KOPT-K1 (cell line): ENCODE measurements around the gene ACVRL1.

Source experiments
- H3K27ac ChIP-seq: fragments of 200-600 bp; sonication (generic); 2 replicates; pipeline ENCODE4 v1.5.1; 2016; ENCODE audit warnings: antibody characterized with exemption, mild to moderate bottlenecking, low read depth, low read length; ENCODE audit not compliant: poor library complexity, severe bottlenecking
- H3K36me3 ChIP-seq: fragments of 200-600 bp; sonication (generic); 2 replicates; pipeline ENCODE4 v1.5.1; 2017; ENCODE audit warnings: antibody characterized with exemption, mild to moderate bottlenecking, low read length, moderate library complexity; ENCODE audit not compliant: insufficient read depth
- H3K9me3 ChIP-seq: fragments of 200-600 bp; sonication (generic); 2 replicates; pipeline ENCODE4 v1.5.1; 2017; ENCODE audit warnings: antibody characterized with exemption, low read length, mild to moderate bottlenecking; ENCODE audit not compliant: insufficient read depth, poor library complexity, severe bottlenecking

Gene ACVRL1

GRCh38 chr12:51901121-51901817 lies 6.0 kb upstream of the ACVRL1 start:
- no peaks in the 10 kb centered on the region for H3K9me3 ChIP-seq
- H3K27ac ChIP-seq, result no peak overlapping the region
- no peaks in the 10 kb centered on the region for H3K36me3 ChIP-seq

- Histone ChIP-seq H3K36me3 (no peaks in the 10 kb centered on the region), H3K9me3 (no peaks in the 10 kb centered on the region)
Measured at GRCh38 chr12:51901881-51902280, 5.4 kb upstream of the ACVRL1 start.

GRCh38 chr12:51904951-51905470 lies 2.3 kb upstream of the ACVRL1 start:
- Histone ChIP-seq H3K27ac (no peak overlapping the region), H3K36me3 (no peaks in the 10 kb centered on the region), H3K9me3 (no peaks in the 10 kb centered on the region)

More at GRCh38 chr12:51901881-51902280, 5.4 kb upstream of the ACVRL1 start:
- no peak overlapping the region for H3K27ac ChIP-seq

- Histone ChIP-seq H3K36me3 (no peaks in the 10 kb centered on the region), H3K27ac (no peak overlapping the region), H3K9me3 (no peaks in the 10 kb centered on the region)
Measured at GRCh38 chr12:51905471-51906429, 1.6 kb upstream of the ACVRL1 start.

GRCh38 chr12:51906430-51907082 lies 748 bp upstream of the ACVRL1 start:
- Histone ChIP-seq H3K9me3 (no peaks in the 10 kb centered on the region), H3K27ac (no peak overlapping the region), H3K36me3 (no peaks in the 10 kb centered on the region)

GRCh38 chr12:51907856-51908425 lies 637 bp downstream of the ACVRL1 start:
- H3K36me3 ChIP-seq, result no peaks in the 10 kb centered on the region
- no peaks in the 10 kb centered on the region for H3K9me3 ChIP-seq
- H3K27ac ChIP-seq, result no peak overlapping the region

- no peak overlapping the region for H3K27ac ChIP-seq
- H3K9me3 ChIP-seq, result no peaks in the 10 kb centered on the region
- H3K36me3 ChIP-seq, result no peaks in the 10 kb centered on the region
Measured at GRCh38 chr12:51908876-51909592, 1.7 kb downstream of the ACVRL1 start.

GRCh38 chr12:51910168-51910567 lies 2.9 kb downstream of the ACVRL1 start:
- Histone ChIP-seq H3K27ac (no peak overlapping the region), H3K9me3 (no peaks in the 10 kb centered on the region), H3K36me3 (no peaks in the 10 kb centered on the region)

- Histone ChIP-seq H3K36me3 (no peaks in the 10 kb centered on the region), H3K9me3 (no peaks in the 10 kb centered on the region), H3K27ac (no peak overlapping the region)
Measured at GRCh38 chr12:51910691-51911090, 3.4 kb downstream of the ACVRL1 start.

- Histone ChIP-seq H3K27ac (no peak overlapping the region), H3K36me3 (no peaks in the 10 kb centered on the region), H3K9me3 (no peaks in the 10 kb centered on the region)
Measured at GRCh38 chr12:51911307-51911706, 4.0 kb downstream of the ACVRL1 start.

GRCh38 chr12:51911788-51912711 lies 4.7 kb downstream of the ACVRL1 start:
- no peaks in the 10 kb centered on the region for H3K36me3 ChIP-seq
- no peak overlapping the region for H3K27ac ChIP-seq
- H3K9me3 ChIP-seq, result no peaks in the 10 kb centered on the region

GRCh38 chr12:51913071-51914033 lies 6.0 kb downstream of the ACVRL1 start:
- H3K27ac ChIP-seq, result no peak overlapping the region
- H3K9me3 ChIP-seq, result no peaks in the 10 kb centered on the region
- no peaks in the 10 kb centered on the region for H3K36me3 ChIP-seq
